ENCODE results near the gene RNF149. TPM values are rescaled to one million over a fixed set of nuclear protein-coding genes. Genes with fewer than 3 reads are reported as not detected.

Gene RNF149
- total and polyA plus RNA-seq, 9 of the 15 experiments (the other 6 are each of a cell fraction or from before 2014, with no cell fraction given) = 9.0 to 31.5 (median 22.8) TPM

GRCh38 chr2:101258804-101259203, 49.7 kb downstream of the RNF149 start:
- Histone ChIP-seq H3K9me3 (replicated peaks; ENCODE audit: control insufficient read depth, insufficient read depth, low read depth, low read length) (no peaks in the 10 kb centered on the region), H4K20me1 (replicated peaks; ENCODE audit: control insufficient read depth, insufficient read depth, low read length) (0 out of 2 replicates have a peak, but pooled peaks cover 3% of the 10 kb centered on the region), H3K4me2 (ENCODE audit: insufficient read depth, low read length) (no peak overlapping the region), H3K27ac (ENCODE audit: extremely low read depth, low read depth, low read length) (no peak overlapping the region), H3K79me2 (ENCODE audit: control insufficient read depth, insufficient read depth, low read length) (peaks cover 32% of the 10 kb centered on the region), H3K36me3 (ENCODE audit: control insufficient read depth, insufficient read depth, low read length) (peaks cover 72% of the 10 kb centered on the region; the same call in 2 of the 3 replicates), H3K4me3 (no peak overlapping the region), H2AFZ (ENCODE audit: low read depth, low read length) (no peak overlapping the region), H3K4me1 (replicated peaks in 1 of 2; ENCODE audit: control insufficient read depth in 2 of 2, insufficient read depth in 2 of 2, low read length in 2 of 2) (peaks cover 13 to 14% of the 10 kb centered on the region in 2 experiments), H3K27me3 (ENCODE audit: control insufficient read depth in 2 of 2, insufficient read depth in 2 of 2, low read length in 2 of 2) (no peaks in the 10 kb centered on the region), H3K9ac (ENCODE audit: insufficient read depth in 1 of 2, low read depth in 2 of 2, low read length in 2 of 2) (no peak overlapping the region), H3K9me1 (ENCODE audit: control insufficient read depth, insufficient read depth, low read length) (no peaks in the 10 kb centered on the region)
- CTCF ChIA-PET (ENCODE audit: low intra/inter-chr PET ratio) = no interaction called here
- FAIRE-seq = no peak
- POLR2A ChIA-PET = interaction anchor here (0.6 to 1.1 kb wide), 2 partner anchors 13 to 23 kb away, joined by 3 read pairs; no protein-coding TSS in a partner anchor
- no peak for ATAC-seq
- no TSS peak for BruUV-seq (replicated peaks)
- intact Hi-C loops (cut with micrococcal nuclease) (no loop called here), in situ Hi-C loops (cut with MboI) (no loop called here)
- WGBS (ENCODE audit: insufficient coverage, low coverage, missing lambda C conversion rate) = 95% methylated on average over 8 of the region's 8 CpGs
- DNase-seq (ENCODE audit: extremely low read depth in 1 of 4, low spot score in 3 of 4) = no peak
- TF ChIP-seq ZNF695 (CRISPR knock-in tag; IDR thresholded peaks at IDR 0.05) = no peak
- no peak for TF ChIP-seq HCFC1 (IDR thresholded peaks at IDR 0.05; ENCODE audit: low read depth, low read length)
- TF ChIP-seq LCOR (CRISPR knock-in tag; IDR thresholded peaks at IDR 0.05) = no peak
- no peak for TF ChIP-seq CC2D1A (IDR thresholded peaks at IDR 0.05)
- no peak for TF ChIP-seq ATF6 (CRISPR knock-in tag; IDR thresholded peaks at IDR 0.05)
- no peak for TF ChIP-seq ZNF717 (CRISPR knock-in tag; IDR thresholded peaks at IDR 0.05)
- no peak for TF ChIP-seq ZBTB9 (CRISPR knock-in tag; IDR thresholded peaks at IDR 0.05)
- no peak for TF ChIP-seq HNRNPUL1 (IDR thresholded peaks at IDR 0.05; ENCODE audit: low read length)
- TF ChIP-seq CHD1 (IDR thresholded peaks at IDR 0.05; ENCODE audit: low read length) = no peak
- TF ChIP-seq ZNF407 (IDR thresholded peaks at IDR 0.05; ENCODE audit: low read depth) = no peak
